ENCODE data around the gene ATP2B2.

The ATP2B2 gene

GRCh38 chr3:10289787-10290355, 215.5 kb downstream of the ATP2B2 start:
- no peak for DNase-seq

DNA sequence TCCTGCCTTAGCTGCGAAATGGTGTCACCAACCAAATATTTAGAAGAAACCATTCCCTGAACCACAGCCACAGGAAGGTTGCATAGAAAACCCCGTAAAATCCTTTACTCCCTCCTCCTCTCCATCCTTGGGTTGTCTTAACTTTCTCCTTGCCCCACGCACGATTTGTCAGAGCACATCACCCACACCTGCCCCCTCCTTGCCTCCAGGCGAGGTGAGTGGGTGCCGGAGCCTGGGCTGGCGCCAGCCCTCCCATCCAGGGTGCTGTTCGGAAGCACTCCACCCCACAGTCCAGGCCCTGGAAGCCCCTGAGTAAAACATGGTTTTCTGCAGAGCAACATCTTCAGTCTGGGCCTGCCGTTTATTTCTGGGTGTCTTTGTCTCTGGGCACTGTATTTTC, 216.3 kb downstream of the ATP2B2 start:
- DNase-seq = no peak

DNA sequence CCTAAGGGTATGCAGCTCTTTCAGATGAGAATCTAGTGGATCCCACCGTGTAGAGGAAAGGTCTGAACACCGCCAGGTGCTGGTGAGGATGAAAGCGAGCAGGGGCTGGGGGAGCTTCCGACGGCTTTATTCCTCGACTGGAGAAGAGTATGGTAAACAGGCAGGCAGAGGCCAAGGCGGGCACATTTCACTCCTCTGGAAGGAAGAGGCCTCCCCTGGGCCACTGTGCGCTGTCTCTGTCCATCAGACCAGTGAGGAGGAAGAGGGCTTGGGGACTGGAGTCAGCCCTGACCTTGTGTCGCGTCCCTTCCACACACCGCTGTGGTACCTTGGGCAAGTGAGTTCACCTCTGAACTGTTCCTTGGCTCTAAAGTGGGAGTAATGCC, 216.8 kb downstream of the ATP2B2 start:
- DNase-seq = no peak

GRCh38 chr3:10287936-10288574, 217.3 kb downstream of the ATP2B2 start:
- DNase-seq = no peak

GRCh38 chr3:10286596-10287295, 218.6 kb downstream of the ATP2B2 start:
- peak in 1 of 2 experiments; percentile 33 for DNase-seq

DNA sequence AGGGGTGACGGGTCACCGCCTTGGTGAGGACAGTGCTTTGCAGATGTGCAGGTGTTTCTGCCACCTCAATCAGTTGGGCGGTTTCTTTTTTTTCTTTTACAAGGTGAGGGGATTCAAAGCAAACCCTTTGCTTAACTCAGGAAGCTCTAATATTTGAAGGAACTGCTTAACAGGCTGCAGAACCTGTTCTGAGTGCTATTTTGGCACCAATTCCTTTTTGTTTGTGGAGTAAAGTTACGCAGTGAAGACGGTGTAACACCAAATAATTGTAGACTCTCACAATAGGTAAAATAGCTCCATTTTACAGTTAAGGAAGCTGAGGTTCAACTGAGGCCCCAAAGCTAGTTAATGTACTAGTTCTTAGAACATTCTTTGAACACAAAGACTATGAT, 219.3 kb downstream of the ATP2B2 start:
- no peak for DNase-seq

GRCh38 chr3:10285272-10286132, 219.9 kb downstream of the ATP2B2 start:
- DNase-seq = no peak

DNA sequence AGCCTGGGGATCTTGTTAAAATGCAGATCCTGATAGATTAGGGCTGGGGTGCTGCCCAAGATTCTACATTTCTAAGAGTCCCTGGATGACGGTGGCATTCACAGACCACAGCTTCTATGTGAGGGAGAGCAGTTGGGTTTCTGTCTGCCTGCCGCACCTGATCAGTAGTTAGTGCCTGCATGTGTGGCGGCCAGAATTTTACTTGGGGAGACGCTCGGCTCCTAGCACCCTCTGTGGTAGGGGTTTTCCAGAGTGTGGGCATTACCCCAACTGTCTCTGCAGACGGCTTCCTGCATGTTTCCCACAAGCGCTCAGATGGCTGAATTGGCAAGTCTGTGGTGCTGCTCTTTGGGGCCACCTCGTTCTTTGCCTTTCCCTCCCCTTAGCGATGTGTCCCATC, 220.9 kb downstream of the ATP2B2 start:
- peak; percentile 37 to 48 for DNase-seq

DNA sequence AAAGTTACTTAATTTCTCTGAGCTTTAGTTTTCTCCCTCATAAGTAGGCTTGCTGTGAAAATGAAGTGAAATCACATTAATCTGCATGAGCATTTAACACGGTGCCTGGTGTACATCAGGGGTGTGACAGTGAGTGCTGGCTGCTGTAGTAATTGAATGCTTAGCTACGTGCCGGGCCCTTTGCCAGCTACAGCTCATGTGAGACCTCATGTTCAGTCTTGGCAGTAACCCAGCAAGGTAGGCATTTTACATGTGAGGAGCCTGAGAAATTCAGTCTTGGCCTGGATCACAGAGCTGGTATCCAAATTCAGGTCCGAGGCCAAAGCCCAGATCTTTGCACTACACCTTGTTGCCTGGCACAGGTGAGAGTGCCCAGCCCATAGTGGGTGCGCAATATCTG, 221.7 kb downstream of the ATP2B2 start:
- DNase-seq = no peak

DNA sequence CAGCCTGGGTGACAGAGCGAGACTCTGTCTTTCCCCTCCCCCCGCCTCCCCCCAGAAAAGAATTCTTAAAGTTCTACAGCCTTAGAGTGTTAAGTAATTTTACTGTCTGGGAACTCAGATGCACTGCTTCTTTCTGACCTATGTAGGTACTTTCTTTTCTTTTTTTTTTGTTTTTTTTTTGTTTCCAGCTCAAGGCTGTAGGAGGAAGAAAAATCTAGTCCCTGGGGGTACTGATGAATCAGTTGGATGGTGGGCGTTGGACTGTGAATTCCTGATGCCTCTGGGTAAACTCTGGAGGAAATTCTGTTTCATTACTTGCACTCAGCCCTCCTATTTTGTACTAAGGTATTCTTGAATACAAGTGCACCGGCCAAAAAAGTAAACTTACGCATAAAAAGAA, 223.4 kb downstream of the ATP2B2 start:
- DNase-seq = no peak

GRCh38 chr3:10280571-10280970, 224.8 kb downstream of the ATP2B2 start:
- DNase-seq = no peak

DNA sequence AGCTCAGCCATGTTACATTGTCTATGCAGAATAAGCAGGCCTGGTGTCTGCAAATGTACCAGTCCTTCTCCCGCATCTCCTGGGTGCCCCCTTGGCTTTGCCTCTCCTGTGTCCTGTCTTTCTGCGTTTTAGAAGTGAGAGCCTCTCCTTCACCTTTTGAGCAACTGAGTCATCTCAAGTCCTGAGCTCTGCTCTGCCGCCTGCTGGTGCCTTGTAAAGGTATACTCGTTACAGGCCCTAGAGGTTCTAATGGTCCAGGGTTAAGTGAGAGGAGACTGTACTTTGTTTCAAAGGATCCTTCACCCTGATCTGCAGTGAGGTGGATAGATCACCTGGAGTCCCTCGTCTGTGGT, 225.2 kb downstream of the ATP2B2 start:
- DNase-seq = no peak

DNA sequence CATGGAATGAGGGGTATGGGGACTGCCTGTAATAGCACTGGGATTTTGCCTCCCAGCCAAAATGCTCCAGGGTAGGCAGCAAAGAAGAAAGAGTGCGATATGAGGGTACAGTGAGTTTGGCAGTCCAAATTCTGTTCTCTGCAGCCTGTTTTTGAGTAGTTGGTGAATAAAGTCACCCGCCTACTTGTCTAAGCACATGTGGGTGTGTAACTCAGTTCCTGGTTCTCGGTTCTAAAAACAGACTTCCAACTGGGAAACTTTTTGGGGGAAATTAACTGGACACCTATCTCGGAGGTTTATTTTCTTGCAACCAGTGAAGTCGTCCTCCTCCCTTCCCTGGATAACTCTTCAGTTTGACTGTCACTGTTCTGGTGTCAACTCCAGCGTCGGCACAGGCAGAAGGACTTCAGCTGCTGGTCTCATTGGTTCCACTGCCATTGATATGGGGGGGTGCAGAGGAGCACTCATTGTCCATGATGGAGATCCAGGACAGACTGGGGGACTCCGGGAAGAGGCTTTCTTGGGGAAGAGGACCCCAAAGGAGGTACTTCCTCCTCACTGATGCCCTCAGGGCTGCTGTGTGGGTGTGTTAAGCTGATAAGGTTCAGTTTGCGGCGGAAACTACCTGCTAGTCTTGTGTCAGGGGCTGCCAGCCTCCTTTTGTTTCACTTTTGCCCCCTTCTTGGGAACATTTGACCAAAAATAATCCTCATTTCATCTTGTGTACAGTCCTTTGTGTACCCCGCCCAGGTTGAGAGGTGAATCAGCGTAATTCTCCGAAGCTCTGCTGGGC, 225.8 kb downstream of the ATP2B2 start:
- DNase-seq = no peak

GRCh38 chr3:10278501-10278900, 226.9 kb downstream of the ATP2B2 start:
- no peak for DNase-seq

- DNase-seq = no peak
Measured at GRCh38 chr3:10277115-10277625, 228.2 kb downstream of the ATP2B2 start.

GRCh38 chr3:10274601-10275000, 230.8 kb downstream of the ATP2B2 start:
- no peak for DNase-seq

Data from activated T-cell treated with anti-CD3 and anti-CD28 coated beads, Interleukin-2, amount 50 U/mL, for 48 hours (primary cell).